GM23248 (cell line): ENCODE measurements around the gene CLCN7. TPM values are rescaled to one million over a fixed set of nuclear protein-coding genes. Genes with fewer than 3 reads are reported as not detected.
"Not testable (repeated sequence)": the region's sequence is repeated elsewhere in the genome, so short reads cannot be mapped to it uniquely, and the experiment has no call there.

Source experiments
- DNase-seq: peaks from one replicate; pipeline ENCODE4 v3.0.0-alpha.2; 2015
- H2AFZ ChIP-seq: fragments of 200-600 bp; sonication (generic); 2 replicates; pipeline ENCODE4 v1.6.1; 2016; ENCODE audit warnings: antibody characterized with exemption
- H3F3A ChIP-seq: fragments of 200-600 bp; sonication (generic); 2 replicates; pipeline ENCODE4 v1.6.1; 2016; ENCODE audit warnings: mild to moderate bottlenecking, antibody characterized with exemption, mixed run types; ENCODE audit not compliant: insufficient read depth
- H3K27ac ChIP-seq: fragments of 200-600 bp; sonication (generic); 2 replicates; pipeline ENCODE4 v1.5.1; 2016; ENCODE audit warnings: mild to moderate bottlenecking
- H3K27me3 ChIP-seq: fragments of 200-600 bp; sonication (generic); replicated peaks from 2 replicates; pipeline ENCODE4 v1.6.1; 2016; ENCODE audit warnings: mild to moderate bottlenecking; ENCODE audit not compliant: insufficient read depth
- H3K36me3 ChIP-seq: fragments of 200-600 bp; sonication (generic); 2 replicates; pipeline ENCODE4 v1.6.1; 2016; ENCODE audit warnings: low read depth, mild to moderate bottlenecking
- H3K4me1 ChIP-seq: fragments of 200-600 bp; sonication (generic); 2 replicates; pipeline ENCODE4 v1.6.1; 2016; ENCODE audit warnings: mild to moderate bottlenecking; ENCODE audit not compliant: insufficient read depth
- H3K4me2 ChIP-seq: fragments of 200-600 bp; sonication (generic); one replicate; pipeline ENCODE4 v1.6.1; 2016; ENCODE audit warnings: mild to moderate bottlenecking; ENCODE audit not compliant: unreplicated experiment
- H3K4me3 ChIP-seq: fragments of 200-600 bp; sonication (generic); 2 replicates; pipeline ENCODE4 v1.5.1; 2016; ENCODE audit warnings: mild to moderate bottlenecking
- H3K79me2 ChIP-seq: fragments of 200-600 bp; sonication (generic); 2 replicates; pipeline ENCODE4 v1.6.1; 2016; ENCODE audit warnings: mild to moderate bottlenecking; ENCODE audit not compliant: insufficient read depth
- H3K9ac ChIP-seq: fragments of 200-600 bp; sonication (generic); 2 replicates; pipeline ENCODE4 v1.6.1; 2016; ENCODE audit warnings: mild to moderate bottlenecking
- H3K9me2 ChIP-seq: fragments of 200-600 bp; sonication (generic); 2 replicates; pipeline ENCODE4 v1.6.1; 2016; ENCODE audit warnings: mixed run types, mild to moderate bottlenecking, moderate library complexity; ENCODE audit not compliant: insufficient read depth
- H3K9me3 ChIP-seq: fragments of 200-600 bp; sonication (generic); one replicate; pipeline ENCODE4 v1.6.1; 2017; ENCODE audit warnings: low read depth
- H4K20me1 ChIP-seq: fragments of 200-600 bp; sonication (generic); 2 replicates; pipeline ENCODE4 v1.6.0; 2016; ENCODE audit not compliant: insufficient read depth
- EZH2 ChIP-seq: fragments of 200-600 bp; sonication (generic); IDR thresholded peaks from 2 replicates; pipeline ENCODE4 v1.6.1; 2018; ENCODE audit warnings: antibody characterized with exemption, mild to moderate bottlenecking; ENCODE audit not compliant: insufficient read depth, poor library complexity, severe bottlenecking
- EZH2phosphoT487 ChIP-seq: fragments of 200-600 bp; sonication (generic); IDR thresholded peaks from 2 replicates; pipeline ENCODE4 v1.6.1; 2018; ENCODE audit warnings: antibody characterized with exemption, moderate library complexity, mild to moderate bottlenecking, low read depth; ENCODE audit not compliant: insufficient read depth
- WGBS, 2 experiments: methylation state at CpG; one replicate each; pipeline ENCODE4 v1.1.6; 2015 to 2017; ENCODE audit warnings: low lambda C conversion rate in 2 of 2, low coverage in 1 of 2; ENCODE audit errors: missing lambda C conversion rate in 2 of 2; 5-methylcytosine and 5-hydroxymethylcytosine counted together
- in situ Hi-C: fragments of 300-500 bp; cut with MboI; formaldehyde crosslinking; loops from 2 replicates; pipeline ENCODE4 v1.15.0; 2020
- polyA plus RNA-seq: library from polyadenylated mRNA; unstranded; fragments of >200 nt; fragmentation: Nextera tagmentation; extraction: Ambion mirVana; gene quantifications from 2 replicates; pipeline ENCODE4 v1.2.1, GENCODE V29; 2016
- total RNA-seq: library from RNA; depleted of rRNA; stranded (reverse); fragments of >200 nt; shearing (Covaris generic); gene quantifications from 2 replicates; pipeline ENCODE4 v1.2.3, GENCODE V29; 2014

Gene CLCN7
- total and polyA plus RNA-seq, 2 experiments from 2014 or later: 33.6 to 39.3 TPM

GRCh38 chr16:1441391-1441829 is 33.4 kb downstream of the CLCN7 start:
- Histone ChIP-seq H2AFZ (no peak overlapping the region), H3F3A (no peaks in the 10 kb centered on the region), H3K9me2 (no peaks in the 10 kb centered on the region), H3K9me3 (no peaks in the 10 kb centered on the region), H3K27me3 (no peaks in the 10 kb centered on the region), H4K20me1 (no peaks in the 10 kb centered on the region), H3K9ac (no peak overlapping the region), H3K4me3 (no peak overlapping the region), H3K27ac (no peak overlapping the region), H3K4me1 (no peaks in the 10 kb centered on the region), H3K79me2 (no peaks in the 10 kb centered on the region), H3K4me2 (no peak overlapping the region), H3K36me3 (no peaks in the 10 kb centered on the region)
- TF ChIP-seq EZH2phosphoT487: no peak
- TF ChIP-seq EZH2: no peak
- in situ Hi-C loops: no loop called here
- 67 to 75% methylated on average over 17 to 22 of the region's 22 CpGs for WGBS, 2 experiments
- no peak for DNase-seq

GRCh38 chr16:1439699-1440074 is 35.1 kb downstream of the CLCN7 start:
- H4K20me1 ChIP-seq, H3K27ac ChIP-seq, DNase-seq, H3K9me2 ChIP-seq, H3K79me2 ChIP-seq, H3K36me3 ChIP-seq, H3K9ac ChIP-seq, H3K9me3 ChIP-seq, H2AFZ ChIP-seq, in situ Hi-C loops, H3K27me3 ChIP-seq, H3K4me2 ChIP-seq, H3K4me1 ChIP-seq, H3F3A ChIP-seq, H3K4me3 ChIP-seq: not testable (repeated sequence)
- WGBS, 2 experiments: 92 to 93% methylated on average over 4 of the region's 4 CpGs

- no peaks in the 10 kb centered on the region for H3K9me3 ChIP-seq
These were observed 35.6 kb downstream of the CLCN7 start for GRCh38 chr16:1439058-1439698.

GRCh38 chr16:1438229-1439057 is 36.4 kb downstream of the CLCN7 start:
- Histone ChIP-seq H2AFZ (no peak overlapping the region), H3K4me2 (no peak overlapping the region), H3F3A (no peaks in the 10 kb centered on the region), H3K9ac (no peak overlapping the region), H3K4me1 (no peaks in the 10 kb centered on the region), H3K79me2 (no peaks in the 10 kb centered on the region), H3K36me3 (no peaks in the 10 kb centered on the region), H4K20me1 (no peaks in the 10 kb centered on the region), H3K9me3 (no peaks in the 10 kb centered on the region), H3K27ac (no peak overlapping the region), H3K9me2 (no peaks in the 10 kb centered on the region), H3K4me3 (no peak overlapping the region), H3K27me3 (no peaks in the 10 kb centered on the region)
- WGBS, 2 experiments: 78 to 83% methylated on average over 31 to 35 of the region's 35 CpGs
- in situ Hi-C loops: no loop called here
- TF ChIP-seq EZH2phosphoT487: no peak
- TF ChIP-seq EZH2: no peak
- DNase-seq: no peak

More at GRCh38 chr16:1439058-1439698, 35.6 kb downstream of the CLCN7 start:
- H3K9ac ChIP-seq: no peak overlapping the region
- 84% methylated on average over 17 to 27 of the region's 27 CpGs for WGBS, 2 experiments
- H3F3A ChIP-seq: no peaks in the 10 kb centered on the region
- no peak for DNase-seq
- no peaks in the 10 kb centered on the region for H4K20me1 ChIP-seq
- H3K4me3 ChIP-seq: no peak overlapping the region
- in situ Hi-C loops: no loop called here
- no peaks in the 10 kb centered on the region for H3K79me2 ChIP-seq
- no peak overlapping the region for H3K27ac ChIP-seq
- no peaks in the 10 kb centered on the region for H3K9me2 ChIP-seq
- no peak overlapping the region for H2AFZ ChIP-seq
- TF ChIP-seq EZH2 (no peak), EZH2phosphoT487 (no peak)
- H3K4me2 ChIP-seq: no peak overlapping the region
- H3K36me3 ChIP-seq: no peaks in the 10 kb centered on the region
- H3K27me3 ChIP-seq: no peaks in the 10 kb centered on the region
- no peaks in the 10 kb centered on the region for H3K4me1 ChIP-seq
